ENCODE measurements around the gene MTM1. TPM values are rescaled to one million over a fixed set of nuclear protein-coding genes. Genes with fewer than 3 reads are reported as not detected.

Gene MTM1
- total and polyA plus RNA-seq, 2 experiments from 2014 or later = 3.2 to 8.7 TPM

GRCh38 chrX:150694738-150695410, 126.5 kb downstream of the MTM1 start:
- no peak overlapping the region for H2AFZ ChIP-seq
- no peaks in the 10 kb centered on the region for H4K20me1 ChIP-seq (replicated peaks; ENCODE audit: insufficient read depth)
- peaks cover 14% of the 10 kb centered on the region for H3K4me1 ChIP-seq (ENCODE audit: insufficient read depth)
- DNase-seq (ENCODE audit: low spot score) = no peak
- no peaks in the 10 kb centered on the region for H3K9me2 ChIP-seq (ENCODE audit: insufficient read depth)
- no peaks in the 10 kb centered on the region; the same call in 2 of the 3 replicates for H3K9me3 Mint-ChIP-seq
- peak overlapping the region; percentile 86; the same call in 1 of the 2 replicates for H3K4me2 ChIP-seq
- H3K4me3 ChIP-seq = no peak overlapping the region
- H3K27me3 Mint-ChIP-seq (ENCODE audit: insufficient read depth, low read depth, poor library complexity) = peaks cover 3% of the 10 kb centered on the region
- H3K4me3 Mint-ChIP-seq = no peak overlapping the region; the same call in 2 of the 3 replicates
- TF ChIP-seq REST (IDR thresholded peaks at IDR 0.05; ENCODE audit: unreplicated experiment) = no peak
- no peak for TF ChIP-seq STAT1 (IDR thresholded peaks at IDR 0.05; ENCODE audit: unreplicated experiment)
- TF ChIP-seq CTCF (conservative IDR thresholded peaks at IDR 0.05; ENCODE audit: low read depth in 2 of 2) = no peak
- no peak for TF ChIP-seq NANOG (IDR thresholded peaks at IDR 0.05; ENCODE audit: borderline replicate concordance)
- TF ChIP-seq CREB1 (CRISPR knock-in tag; IDR thresholded peaks at IDR 0.05; ENCODE audit: low read depth) = no peak
- no peak for TF ChIP-seq EZH2 (IDR thresholded peaks at IDR 0.05; ENCODE audit: low read depth, unreplicated experiment)
- no peak for TF ChIP-seq ZNF331 (CRISPR knock-in tag; IDR thresholded peaks at IDR 0.05; ENCODE audit: low read depth)
- H3F3A ChIP-seq (replicated peaks; ENCODE audit: low read depth) = no peaks in the 10 kb centered on the region
- H3K27ac ChIP-seq (ENCODE audit: low read depth) = no peak overlapping the region
- peaks cover 20% of the 10 kb centered on the region for H3K4me1 Mint-ChIP-seq
- no peak for ATAC-seq
- no peaks in the 10 kb centered on the region for H3K36me3 ChIP-seq (ENCODE audit: insufficient read depth)
- H3K36me3 Mint-ChIP-seq (ENCODE audit: low read depth) = no peaks in the 10 kb centered on the region
- no peaks in the 10 kb centered on the region for H3K27me3 ChIP-seq (ENCODE audit: insufficient read depth)
- no peak overlapping the region for H3K27ac Mint-ChIP-seq
- H3K79me2 ChIP-seq (replicated peaks; ENCODE audit: insufficient read depth) = peaks cover 11% of the 10 kb centered on the region; the same call in 1 of the 2 replicates

- H4K20me1 ChIP-seq (replicated peaks; ENCODE audit: insufficient read depth) = no peaks in the 10 kb centered on the region
- H2AFZ ChIP-seq = no peak overlapping the region
- no peak overlapping the region for H3K4me3 ChIP-seq
- H3K4me1 Mint-ChIP-seq = peaks cover 20% of the 10 kb centered on the region
- H3K27me3 Mint-ChIP-seq (ENCODE audit: insufficient read depth, low read depth, poor library complexity) = peaks cover 3% of the 10 kb centered on the region
- H3K27ac ChIP-seq (ENCODE audit: low read depth) = no peak overlapping the region
- peaks cover 11% of the 10 kb centered on the region; the same call in 1 of the 2 replicates for H3K79me2 ChIP-seq (replicated peaks; ENCODE audit: insufficient read depth)
- ATAC-seq (no peak), DNase-seq (ENCODE audit: low spot score) (no peak)
- H3K9me3 Mint-ChIP-seq = no peaks in the 10 kb centered on the region; the same call in 2 of the 3 replicates
- H3K4me2 ChIP-seq = no peak overlapping the region
- no peak overlapping the region for H3K27ac Mint-ChIP-seq
- no peaks in the 10 kb centered on the region for H3K36me3 Mint-ChIP-seq (ENCODE audit: low read depth)
- H3K4me3 Mint-ChIP-seq = no peak overlapping the region
- no peaks in the 10 kb centered on the region for H3K27me3 ChIP-seq (ENCODE audit: insufficient read depth)
- H3K36me3 ChIP-seq (ENCODE audit: insufficient read depth) = no peaks in the 10 kb centered on the region
- no peaks in the 10 kb centered on the region for H3F3A ChIP-seq (replicated peaks; ENCODE audit: low read depth)
- peaks cover 14% of the 10 kb centered on the region for H3K4me1 ChIP-seq (ENCODE audit: insufficient read depth)
- H3K9me2 ChIP-seq (ENCODE audit: insufficient read depth) = no peaks in the 10 kb centered on the region
- TF ChIP-seq ETS1 (IDR thresholded peaks at IDR 0.05) (no peak), CTCF (conservative IDR thresholded peaks at IDR 0.05; ENCODE audit: low read depth in 2 of 2) (no peak), JUNB (IDR thresholded peaks at IDR 0.05; ENCODE audit: unreplicated experiment) (no peak), EZH2 (IDR thresholded peaks at IDR 0.05; ENCODE audit: low read depth, unreplicated experiment) (no peak), CREB1 (CRISPR knock-in tag; IDR thresholded peaks at IDR 0.05; ENCODE audit: low read depth) (no peak), STAT1 (IDR thresholded peaks at IDR 0.05; ENCODE audit: unreplicated experiment) (no peak), POLR2AphosphoS5 (IDR thresholded peaks at IDR 0.05; ENCODE audit: low read depth) (no peak), ZNF114 (CRISPR knock-in tag; IDR thresholded peaks at IDR 0.05) (no peak), ZNF331 (CRISPR knock-in tag; IDR thresholded peaks at IDR 0.05; ENCODE audit: low read depth) (no peak)
Measured at GRCh38 chrX:150696331-150696730, 127.9 kb downstream of the MTM1 start.
